Kidney capillary endothelial cell (primary cell): Measurements from ENCODE around the gene PGGT1B.

Experiments
- DNase-seq: peaks from one replicate; pipeline ENCODE4 v3.0.0-alpha.2; 2018; ENCODE audit warnings: low spot score

PGGT1B gene

DNA sequence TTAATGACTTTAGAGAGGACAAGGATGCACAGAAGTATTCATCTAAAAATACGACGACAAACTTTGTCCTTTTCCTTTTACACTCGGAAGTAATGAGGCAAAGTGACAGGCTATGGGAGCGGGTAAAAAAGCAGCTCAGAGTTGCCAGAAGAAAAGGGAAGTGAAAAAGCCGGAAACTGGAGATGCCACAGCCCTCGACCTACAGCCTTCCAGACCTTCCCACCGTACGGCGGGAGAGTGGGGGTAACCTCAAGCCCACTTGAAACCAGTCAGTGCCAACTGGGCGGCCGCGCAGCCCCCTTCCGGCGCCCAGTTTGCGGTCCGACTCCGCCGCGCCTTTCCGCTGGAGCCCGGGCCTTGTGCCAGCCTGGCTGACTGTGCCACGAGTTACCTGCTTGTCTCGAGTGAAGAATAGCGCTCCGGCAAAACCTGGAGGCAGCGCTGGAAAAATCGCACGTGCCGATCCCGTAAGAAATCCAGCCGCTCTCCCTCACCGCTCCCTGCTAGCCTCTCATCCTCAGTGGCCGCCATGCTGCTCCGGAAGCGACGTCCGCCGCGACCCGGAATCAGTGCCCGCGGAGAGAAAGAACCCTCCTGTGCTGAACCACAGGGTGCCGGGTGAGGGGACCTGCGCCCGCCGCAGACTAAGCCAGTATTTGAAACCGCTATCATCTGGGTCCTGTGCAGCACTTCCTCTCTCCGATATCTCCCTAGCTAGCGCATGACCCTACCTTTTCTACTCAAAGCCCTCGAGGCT lies at the start of gene PGGT1B:
Gene PGGT1B, minus strand, starts transcription at position 557 of the 757 bp plus-strand sequence. Its CDS starts 26 bp downstream, at position 531.
- DNase-seq = peak; percentile 60

DNA sequence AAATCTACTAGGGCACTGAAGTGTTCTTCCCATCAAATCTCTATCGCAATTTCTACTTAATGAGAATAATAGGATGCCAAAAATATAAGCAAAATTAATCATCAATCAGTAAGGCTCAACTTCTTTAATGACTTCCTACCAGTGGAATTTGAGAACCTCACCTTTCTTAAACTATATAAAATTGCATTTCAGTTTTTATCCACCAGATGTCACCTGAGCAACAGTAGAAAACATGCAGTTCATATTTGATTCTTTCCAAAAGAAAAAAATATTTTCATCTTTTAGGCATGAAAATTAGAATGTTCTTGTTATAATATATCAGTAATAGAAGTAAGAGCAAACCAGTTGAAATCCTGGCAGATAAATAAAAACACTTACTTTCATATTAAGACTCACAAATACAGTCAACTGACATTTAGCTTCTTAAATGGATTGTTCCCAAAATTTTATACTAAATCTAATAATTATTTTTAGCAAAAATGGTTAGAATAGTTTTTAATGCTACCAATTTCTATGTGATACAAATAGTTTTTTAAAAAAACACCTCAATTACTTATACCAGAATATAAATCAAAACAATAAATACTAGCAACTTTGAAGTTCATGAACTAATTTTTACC lies 47.2 kb upstream of the PGGT1B start:
- DNase-seq = peak; percentile 65

DNA sequence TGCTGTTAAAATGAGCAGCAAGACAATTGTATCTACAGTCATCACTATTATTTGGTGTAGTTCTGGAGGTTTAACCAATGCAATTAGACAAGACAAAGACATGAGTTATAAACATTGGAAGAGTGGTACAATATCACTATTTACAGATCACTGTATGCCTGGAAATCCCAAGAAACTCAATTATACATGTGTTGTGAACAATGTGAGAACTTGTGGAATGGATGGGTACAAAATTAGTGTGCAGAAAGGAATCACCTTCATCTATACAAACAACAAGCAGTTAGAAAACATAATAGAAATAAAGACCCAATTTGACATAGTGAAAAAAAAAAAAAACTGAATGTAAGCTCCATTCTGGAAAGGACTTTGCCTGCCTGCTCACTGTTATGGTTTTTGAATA lies 46.1 kb upstream of the PGGT1B start:
- DNase-seq = no peak

DNA sequence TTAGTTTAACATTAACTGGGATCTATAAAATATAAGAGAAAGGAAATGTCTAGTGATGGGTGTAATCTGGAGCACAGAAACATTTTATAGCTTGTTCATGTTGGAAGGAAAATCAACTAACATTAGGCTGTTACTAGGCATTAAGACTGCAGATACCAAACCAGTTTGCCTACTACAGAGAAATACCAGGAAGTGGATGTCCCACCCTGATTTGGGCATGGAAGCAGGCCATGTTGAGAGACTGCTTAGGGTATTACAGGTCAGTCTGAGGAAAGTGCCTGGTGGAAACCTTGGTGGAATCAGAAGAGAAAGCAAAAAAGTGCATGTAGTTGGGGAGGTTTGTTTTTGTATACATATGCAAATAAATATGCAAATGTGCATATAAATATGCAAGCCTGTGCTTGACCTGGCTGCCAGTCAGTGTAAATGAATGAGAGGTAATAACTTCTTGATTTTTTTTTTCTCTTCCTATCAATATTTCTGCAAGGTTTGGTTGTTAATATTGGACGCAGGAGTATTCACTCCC lies 43.4 kb upstream of the PGGT1B start:
- no peak for DNase-seq

DNA sequence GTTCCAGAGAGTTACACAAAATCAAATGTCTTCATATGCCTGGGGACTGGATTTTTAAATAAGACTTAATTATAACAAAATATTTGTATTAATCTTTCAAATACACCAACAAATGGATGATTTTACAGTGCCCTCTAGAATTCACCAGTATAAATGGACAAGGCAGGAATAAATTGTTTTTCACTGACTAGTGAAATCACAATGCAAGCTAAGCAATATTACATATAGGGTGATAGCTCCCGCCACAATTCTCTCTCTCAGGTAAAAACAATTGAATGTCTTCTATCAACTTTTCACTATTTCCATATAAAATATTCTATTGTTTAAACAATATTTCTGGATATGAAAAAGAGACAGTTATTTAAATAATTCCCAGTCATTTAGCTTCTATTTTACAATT lies 41.8 kb upstream of the PGGT1B start:
- DNase-seq = no peak

DNA sequence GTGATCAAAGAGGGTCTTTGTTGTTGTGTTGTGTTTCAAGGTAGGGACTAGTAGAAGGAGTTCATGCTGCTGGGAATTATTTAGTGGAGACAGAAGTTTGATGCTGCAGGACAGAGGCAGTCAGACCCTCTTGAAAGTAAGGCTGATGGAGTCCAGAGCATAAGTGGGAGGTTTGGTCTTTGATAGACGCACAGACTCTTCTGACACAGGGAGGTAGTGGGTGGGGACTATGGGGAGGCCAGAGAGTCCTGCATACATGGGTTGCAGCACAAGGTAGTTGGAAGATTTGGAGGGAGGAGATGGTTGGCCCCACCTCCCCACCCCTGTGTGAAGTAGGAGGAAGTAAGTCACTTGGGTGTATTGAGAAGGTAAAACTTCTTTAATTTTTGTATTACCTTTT lies 36.1 kb upstream of the PGGT1B start:
- no peak for DNase-seq

DNA sequence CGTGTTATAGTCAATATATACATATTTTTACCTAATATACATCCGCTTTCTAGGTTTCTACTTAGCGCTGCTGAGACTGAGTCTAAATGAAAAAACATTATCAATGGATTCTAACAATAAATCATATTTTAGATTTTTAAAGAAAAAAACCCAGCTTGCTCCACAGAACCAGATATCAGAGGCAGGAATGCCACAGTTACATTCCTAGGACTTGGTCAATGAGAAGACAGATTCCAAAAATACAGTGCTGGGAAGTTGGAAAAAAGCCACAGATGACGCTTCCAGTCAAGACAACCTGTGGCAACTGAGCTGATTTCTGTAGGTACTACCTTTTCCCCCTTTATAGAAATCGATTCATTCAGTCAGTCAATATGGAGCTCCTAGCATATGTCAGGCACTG lies 34.4 kb upstream of the PGGT1B start:
- no peak for DNase-seq

DNA sequence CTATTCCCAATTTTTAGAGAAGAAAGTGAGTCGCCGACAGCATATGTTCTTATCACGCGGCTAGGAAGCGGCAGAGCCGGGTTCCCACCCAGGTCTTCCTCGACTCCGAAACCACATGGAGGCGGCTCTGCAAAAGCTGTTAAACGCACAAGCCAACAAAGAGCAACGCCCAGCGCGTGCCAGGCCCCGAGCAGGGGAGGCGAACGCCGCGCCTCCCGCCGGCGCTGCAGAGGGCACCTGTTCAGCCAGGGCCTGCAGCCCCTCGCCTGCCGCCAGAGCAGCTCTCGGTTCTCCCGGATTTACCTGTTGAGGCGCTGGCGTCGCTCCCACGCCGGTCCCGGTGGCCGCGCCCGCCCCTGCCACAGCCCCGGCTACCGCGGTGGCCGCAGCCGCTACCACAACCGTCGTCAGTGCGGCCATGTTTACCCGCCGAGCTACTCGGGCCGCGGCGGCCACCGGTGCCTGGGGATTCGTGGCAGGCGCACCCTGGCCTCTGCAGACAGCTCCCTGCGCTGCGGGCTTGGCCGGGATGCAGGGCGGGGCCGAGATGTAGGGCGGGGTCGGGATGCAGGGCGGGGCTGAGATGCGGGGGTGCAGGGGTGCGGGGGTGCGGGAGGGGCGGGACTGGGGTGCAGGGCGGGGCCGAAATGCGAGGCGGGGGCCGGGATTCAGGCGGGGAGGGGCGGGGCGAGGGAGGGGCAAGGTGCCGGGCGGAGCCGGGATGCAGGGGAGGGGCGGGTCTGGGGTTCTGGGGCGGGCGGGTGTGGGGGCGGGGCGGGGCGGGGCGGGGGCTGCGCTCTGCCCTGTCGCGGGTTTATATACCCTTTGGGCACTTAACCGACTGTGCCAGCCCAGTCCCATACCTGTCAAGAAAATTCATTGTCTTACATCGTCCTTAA lies 33.7 kb upstream of the PGGT1B start, which contains the start of gene CCDC112:
Gene CCDC112, minus strand, starts transcription at position 531 of the 899 bp plus-strand sequence. Its CDS starts 111 bp downstream, at position 420.
- DNase-seq = peak; percentile 44

DNA sequence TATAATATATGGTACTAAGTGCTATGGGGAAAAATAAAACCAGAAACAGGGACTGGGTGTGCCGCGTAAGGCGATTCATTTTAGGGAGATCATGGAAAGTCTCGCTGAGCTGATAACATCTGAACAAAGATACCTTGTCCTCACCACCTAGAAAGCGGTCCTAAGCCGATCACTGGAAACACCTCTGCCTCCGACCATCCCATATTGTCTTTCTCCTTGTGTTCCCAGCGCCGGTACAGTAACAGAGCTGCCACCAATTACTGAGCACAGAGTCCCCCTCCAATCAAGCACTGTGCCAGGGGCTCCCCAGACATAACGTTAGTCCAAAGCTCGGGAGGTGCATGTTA lies 33.1 kb upstream of the PGGT1B start:
- no peak for DNase-seq

DNA sequence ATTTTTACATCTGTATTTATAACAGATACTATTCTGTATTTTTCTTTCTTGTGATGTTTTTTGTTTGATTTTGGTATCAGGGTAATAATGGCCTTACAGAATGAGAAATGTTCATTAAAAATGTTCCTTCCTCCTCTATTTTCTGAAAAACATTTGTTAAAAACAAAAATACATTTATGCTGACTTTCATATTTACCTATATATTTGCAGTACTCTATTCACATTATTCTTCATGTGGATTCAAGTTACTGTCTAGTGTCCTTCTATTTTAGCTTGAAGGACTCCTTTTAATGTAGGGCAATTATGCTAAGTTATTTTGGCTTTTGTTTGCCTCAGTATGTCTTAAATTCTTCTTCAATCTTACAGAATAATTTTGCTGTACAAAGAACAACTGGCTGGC lies 28.7 kb upstream of the PGGT1B start:
- no peak for DNase-seq

DNA sequence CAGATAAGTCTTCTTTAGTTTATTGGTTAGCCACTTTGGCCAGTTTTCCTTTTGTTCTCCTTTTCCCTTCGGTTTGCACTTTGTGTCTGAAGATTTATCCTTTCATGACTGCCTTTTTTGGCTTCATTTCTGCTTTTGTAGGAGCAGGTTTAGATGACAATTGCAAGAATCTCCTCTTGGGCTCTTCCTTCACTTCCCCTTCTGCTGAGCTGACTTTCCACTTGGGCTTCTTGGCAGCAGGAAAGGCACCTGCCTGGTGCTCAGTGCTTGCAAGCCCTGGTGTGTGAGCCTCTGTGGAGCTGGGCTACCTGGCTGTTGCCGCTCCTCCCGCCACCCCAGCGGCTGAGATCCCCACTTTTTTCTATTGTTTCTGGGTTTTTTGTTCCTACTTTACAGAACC lies 26.4 kb upstream of the PGGT1B start:
- no peak for DNase-seq

DNA sequence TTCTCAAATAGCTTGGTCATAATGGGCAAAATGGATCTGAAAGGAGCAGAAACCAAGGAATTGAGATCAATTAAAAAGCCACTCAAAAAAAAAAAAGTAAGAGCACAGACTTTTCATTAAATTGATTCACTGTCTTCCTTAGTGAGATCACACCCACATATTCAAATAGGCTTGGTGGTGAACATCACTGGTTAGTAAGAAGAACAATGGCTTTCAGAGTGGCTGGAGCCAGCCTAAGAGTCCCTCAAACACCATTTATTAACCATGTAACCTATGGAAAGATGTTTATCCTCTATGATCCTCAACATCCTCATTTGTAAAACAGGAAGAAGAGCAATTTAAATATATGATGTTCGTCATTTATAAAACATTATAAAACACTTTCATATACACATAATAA lies 21.3 kb upstream of the PGGT1B start:
- DNase-seq = no peak

DNA sequence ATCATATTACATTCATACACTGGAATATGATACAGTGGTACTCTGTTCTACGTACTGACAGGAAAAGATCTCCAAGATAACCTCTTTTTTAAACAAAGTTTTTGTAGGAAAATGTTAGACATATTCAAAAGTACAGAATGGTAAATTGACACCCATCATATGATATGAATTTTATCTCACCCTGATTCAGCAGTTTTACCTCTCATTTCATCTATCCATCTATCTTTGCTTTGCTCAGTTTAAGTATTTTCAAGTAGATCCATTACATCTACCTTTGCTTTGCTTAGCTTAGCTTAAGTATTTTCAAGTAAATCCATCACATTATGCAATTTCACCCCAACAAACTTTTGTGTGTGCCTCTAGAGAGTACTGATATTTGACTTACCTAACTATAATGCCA lies 19.5 kb upstream of the PGGT1B start:
- no peak for DNase-seq

DNA sequence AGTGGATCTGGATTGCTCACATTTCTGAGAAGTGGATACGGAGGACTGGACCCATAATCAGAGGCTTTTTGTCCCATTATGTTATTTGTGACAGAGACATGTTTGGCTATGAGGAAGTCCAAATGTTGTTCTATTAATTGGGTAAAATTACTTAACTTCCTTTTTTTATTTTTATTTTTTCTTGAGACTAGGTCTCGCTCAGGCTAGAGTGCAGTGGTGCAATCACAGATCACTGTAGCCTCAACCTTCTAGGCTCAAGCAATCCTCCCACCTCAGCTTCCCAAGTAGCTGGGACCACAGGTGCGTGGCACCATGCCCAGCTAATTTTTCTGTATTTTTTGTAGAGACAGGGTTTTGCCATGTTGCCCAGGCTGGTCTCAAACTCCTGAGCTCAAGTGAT lies 11.9 kb upstream of the PGGT1B start:
- no peak for DNase-seq

DNA sequence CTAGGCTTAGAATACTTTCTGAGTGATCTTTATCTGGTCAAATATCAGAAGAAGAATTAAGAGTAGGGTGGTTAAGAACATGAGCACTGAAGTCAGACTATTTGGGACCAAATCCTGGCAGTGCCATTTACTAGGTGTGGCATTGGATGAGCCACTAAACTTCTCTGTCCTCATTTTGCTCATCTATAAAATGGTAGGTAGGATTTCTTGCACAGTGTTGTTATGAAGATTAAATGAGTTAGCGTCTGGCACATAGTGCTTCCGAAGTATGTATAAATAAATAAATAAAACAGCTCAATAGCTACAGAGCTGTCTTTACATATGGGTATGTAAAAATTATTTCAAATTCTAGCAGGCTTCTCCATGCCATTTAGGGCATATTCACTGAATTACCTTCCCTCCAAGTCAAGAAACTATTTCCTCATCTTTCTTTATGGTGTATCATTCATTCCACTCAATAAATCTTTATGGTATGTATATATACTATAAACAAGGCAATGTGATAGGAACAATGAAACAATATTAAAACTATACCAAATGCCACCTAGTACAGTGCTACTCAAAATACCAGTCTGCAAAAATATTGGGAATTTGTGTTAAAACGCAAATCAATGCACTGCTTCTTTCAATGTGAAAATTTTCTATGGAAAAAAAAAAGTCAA lies 9.8 kb upstream of the PGGT1B start:
- DNase-seq = no peak

DNA sequence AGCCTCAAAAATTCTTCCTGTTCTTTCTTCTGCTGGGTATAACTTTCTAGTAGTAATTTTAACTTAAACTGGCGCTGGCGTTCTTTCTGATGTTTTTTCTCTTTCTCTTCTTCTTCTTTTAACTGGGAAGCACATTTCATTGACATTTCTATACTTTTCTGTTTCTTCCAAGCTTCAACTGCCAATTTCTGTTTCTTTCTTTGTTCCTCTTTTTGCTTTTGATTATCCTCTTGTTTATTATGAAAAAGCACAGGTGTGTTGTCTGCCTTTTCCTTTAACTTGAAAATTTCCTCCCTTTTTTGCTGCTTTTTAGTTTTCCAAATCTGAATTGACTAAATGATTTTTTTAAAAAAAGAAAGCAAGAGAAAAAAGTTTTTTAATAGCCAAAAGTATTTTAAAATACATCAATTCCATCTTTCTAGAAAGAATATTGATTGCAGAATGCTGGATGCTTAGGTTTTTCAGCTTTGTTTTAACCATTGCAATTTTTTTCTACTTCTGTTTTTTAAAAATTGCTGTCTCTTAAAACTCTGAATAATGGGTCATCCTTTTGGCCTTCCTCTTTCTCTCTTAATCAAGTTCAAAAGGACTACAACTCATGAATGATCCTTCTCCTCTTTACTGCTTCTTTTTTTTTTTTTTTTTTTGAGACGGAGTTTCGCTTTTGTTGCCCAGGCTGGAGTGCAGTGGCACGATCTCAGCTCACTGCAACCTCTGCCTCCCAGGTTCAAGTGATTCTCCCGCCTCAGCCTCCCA lies 8.8 kb upstream of the PGGT1B start:
- no peak for DNase-seq

DNA sequence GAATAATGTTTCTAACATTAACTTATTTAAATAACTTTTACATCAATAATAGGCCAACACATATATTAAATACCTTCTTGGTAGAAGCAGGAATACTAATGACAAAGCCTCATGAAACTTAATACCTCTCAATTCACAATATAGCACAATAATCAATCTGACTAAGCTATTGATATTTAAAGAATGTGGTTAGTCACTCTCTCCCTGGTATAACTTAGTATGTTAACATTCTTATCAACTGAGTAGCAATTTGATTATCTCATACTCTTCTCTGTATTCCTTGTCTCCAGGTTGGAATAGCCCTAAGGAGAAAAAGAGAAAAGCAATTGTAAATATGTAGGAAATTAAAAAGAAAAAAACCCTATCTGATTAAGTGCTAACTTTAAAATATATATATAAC lies 4.9 kb upstream of the PGGT1B start:
- no peak for DNase-seq

DNA sequence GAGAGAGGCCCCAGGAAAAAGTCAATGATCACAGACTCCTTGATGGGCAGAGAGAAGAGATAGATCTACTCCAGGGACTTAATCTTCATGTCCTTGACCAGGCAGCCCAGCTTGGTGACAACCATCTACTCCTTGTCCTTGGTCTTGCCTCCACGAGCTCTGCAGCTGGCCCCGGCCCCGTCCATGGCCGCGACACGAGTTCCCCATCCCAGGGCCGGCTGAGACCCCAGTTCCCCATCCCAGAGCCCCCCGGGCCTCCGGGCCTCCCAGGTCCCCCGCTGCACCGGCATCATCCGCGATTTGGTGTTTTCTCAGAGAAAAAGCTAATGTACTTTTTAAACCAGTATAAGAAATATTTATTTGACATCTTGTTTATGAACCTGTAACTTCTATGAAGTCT lies 2.5 kb upstream of the PGGT1B start:
- no peak for DNase-seq

DNA sequence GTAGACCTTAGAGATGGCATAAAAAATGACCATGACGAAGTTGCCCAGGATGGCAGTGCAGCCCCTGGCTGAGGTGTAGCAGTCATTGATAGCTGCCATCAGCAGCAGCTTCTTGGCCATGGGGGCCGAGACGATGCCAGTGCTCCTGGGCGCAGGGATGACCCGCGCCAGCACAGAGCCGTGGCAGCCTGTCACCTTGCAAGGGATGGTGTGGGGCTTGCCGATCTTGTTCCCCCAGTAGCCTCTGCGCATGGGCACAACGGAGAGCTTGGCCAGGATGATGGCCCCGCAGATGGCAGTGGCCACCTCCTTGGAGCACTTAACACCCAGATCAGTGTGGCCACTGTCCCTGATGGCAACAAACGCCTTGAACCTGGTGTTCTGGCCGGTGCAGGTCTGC lies 2.1 kb upstream of the PGGT1B start:
- DNase-seq = no peak

DNA sequence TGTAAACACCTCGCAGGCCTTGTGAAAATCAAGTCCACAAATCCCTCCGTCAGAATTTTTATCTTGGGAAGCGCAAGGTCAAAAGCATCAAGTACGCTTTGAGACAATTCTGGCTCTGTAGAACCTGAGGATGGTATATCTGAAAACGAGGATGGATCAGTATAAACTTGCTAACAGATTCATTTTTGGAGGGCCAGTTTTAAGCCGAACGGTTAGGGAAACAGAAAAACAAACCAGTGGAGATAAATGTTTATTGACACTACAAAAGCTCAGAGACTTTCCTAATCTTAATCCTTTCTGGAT lies 352 bp upstream of the PGGT1B start:
- DNase-seq = no peak

DNA sequence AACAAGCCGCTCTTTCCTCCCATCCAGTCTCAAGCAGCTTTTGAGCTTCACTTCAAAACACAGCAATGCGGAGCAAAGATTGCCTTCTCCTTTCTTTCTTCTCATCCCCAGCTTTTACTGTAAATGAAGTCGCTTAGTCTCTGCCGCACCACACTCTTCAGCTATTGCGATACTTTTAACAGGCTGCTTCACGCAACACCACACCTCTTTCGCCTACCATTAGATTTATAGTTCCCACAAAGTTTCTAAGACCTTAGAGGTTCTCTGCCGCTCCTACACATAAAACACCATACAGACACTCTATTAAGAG lies 711 bp downstream of the PGGT1B start:
- no peak for DNase-seq

DNA sequence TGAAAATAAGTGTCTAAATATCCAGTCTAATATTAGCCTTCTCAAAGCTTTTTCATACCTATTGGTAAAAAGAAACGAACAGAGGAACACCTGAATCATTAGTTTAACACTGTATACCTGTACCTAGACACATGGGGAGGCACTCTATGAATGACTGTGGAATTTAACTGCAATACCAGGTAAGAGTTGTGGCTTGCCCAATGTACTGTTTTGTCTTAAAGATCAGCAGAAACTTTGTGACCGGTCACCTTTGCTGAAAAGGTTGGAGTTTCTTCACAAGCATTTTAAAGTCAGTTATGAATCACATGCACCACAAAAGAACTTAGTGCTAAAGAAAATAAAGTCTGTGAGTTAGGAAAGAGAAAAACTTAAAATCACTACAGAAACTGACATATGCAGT lies 2.4 kb downstream of the PGGT1B start:
- DNase-seq = no peak
